Lower leg skin (tissue), 4 donors: Measurements from ENCODE around the gene ABLIM3. TPM values are rescaled to one million over a fixed set of nuclear protein-coding genes. Genes with fewer than 3 reads are reported as not detected.

Experiments
- DNase-seq, 2 donors: peaks; one replicate each; pipeline ENCODE4 v3.0.0-alpha.2; 2019; ENCODE audit warnings: low spot score in 2 of 2
- H3K4me3 ChIP-seq: fragments of 200-600 bp; sonication (generic); 2 replicates; pipeline ENCODE4 v1.5.1; 2017; ENCODE audit warnings: mild to moderate bottlenecking, low read depth; ENCODE audit not compliant: poor library complexity, severe bottlenecking
- POLR2A ChIP-seq, 2 donors: fragments of 450-650 bp; IDR thresholded peaks; one replicate each; pipeline ENCODE4 v1.6.1; 2016 to 2017; ENCODE audit warnings: antibody characterized with exemption in 2 of 2, mild to moderate bottlenecking in 1 of 2, moderate library complexity in 1 of 2
- WGBS, 2 donors: methylation state at CpG; one replicate each; pipeline ENCODE4 v1.1.5; 2018; 5-methylcytosine and 5-hydroxymethylcytosine counted together
- intact Hi-C: fragments of 100-400 bp; cut with DNase I; formaldehyde crosslinking; loops from one replicate; pipeline ENCODE4 v1.15.0; 2023; ENCODE audit warnings: low total_unique reads
- total RNA-seq, 4 donors: library from RNA; depleted of rRNA; stranded (reverse); fragments of >200 nt; gene quantifications; one replicate each; pipeline ENCODE4 v1.1.0, GENCODE V29; 2016
- TF ChIP-seq, protein P1 (sequence below), 3 donors: fragments of 450-650 bp; IDR thresholded peaks; one replicate each; pipeline ENCODE4 v1.5.1; 2016; ENCODE audit warnings: antibody characterized with exemption in 3 of 3, mild to moderate bottlenecking in 3 of 3, moderate library complexity in 2 of 3

ABLIM3 gene
- total RNA-seq, 4 donors from 2014 or later, result 4.2 to 12.3 (median 7.4) TPM

DNA sequence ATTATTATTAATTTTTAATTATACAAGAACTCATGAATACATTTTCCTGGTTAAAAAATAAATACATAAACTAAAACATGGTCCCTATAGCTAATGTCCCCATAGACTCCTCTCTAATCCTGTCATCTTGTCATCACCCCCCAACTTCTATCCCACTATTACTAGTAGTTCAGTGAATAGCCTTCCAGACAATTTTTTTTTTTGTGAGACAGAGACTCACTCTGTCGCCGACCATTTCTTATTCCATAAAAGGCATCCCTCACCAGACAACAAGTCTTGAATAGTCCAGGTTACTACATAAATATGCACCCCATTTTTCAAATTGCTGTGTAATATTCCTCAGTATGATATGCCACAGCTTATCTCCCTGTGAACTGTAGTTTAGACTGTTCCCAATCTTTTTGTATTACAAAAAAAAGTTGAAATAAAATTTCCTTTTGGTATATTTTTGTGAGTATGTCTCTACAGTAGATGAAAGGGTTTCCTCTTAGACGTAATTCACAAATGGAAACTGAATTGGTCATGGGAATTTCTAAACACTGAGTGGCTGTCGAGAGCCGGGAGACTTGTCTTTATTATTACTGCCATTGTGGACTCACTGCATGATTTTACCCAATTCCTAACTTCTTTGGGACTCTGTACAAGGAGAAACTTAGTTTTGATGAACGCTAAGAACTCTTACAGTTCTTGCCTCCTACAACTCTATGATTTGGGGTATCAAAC, 6.4 kb upstream of the ABLIM3 start:
- 73 to 74% methylated on average over 6 of the region's 6 CpGs for WGBS, 2 donors
- intact Hi-C loops, result no loop called here
- DNase-seq, result no peak
- TF ChIP-seq, protein P1, sequence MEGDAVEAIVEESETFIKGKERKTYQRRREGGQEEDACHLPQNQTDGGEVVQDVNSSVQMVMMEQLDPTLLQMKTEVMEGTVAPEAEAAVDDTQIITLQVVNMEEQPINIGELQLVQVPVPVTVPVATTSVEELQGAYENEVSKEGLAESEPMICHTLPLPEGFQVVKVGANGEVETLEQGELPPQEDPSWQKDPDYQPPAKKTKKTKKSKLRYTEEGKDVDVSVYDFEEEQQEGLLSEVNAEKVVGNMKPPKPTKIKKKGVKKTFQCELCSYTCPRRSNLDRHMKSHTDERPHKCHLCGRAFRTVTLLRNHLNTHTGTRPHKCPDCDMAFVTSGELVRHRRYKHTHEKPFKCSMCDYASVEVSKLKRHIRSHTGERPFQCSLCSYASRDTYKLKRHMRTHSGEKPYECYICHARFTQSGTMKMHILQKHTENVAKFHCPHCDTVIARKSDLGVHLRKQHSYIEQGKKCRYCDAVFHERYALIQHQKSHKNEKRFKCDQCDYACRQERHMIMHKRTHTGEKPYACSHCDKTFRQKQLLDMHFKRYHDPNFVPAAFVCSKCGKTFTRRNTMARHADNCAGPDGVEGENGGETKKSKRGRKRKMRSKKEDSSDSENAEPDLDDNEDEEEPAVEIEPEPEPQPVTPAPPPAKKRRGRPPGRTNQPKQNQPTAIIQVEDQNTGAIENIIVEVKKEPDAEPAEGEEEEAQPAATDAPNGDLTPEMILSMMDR (IDR thresholded peaks at IDR 0.05), result no peak
- no peak for TF ChIP-seq POLR2A (IDR thresholded peaks at IDR 0.05)
- no peak overlapping the region for H3K4me3 ChIP-seq

DNA sequence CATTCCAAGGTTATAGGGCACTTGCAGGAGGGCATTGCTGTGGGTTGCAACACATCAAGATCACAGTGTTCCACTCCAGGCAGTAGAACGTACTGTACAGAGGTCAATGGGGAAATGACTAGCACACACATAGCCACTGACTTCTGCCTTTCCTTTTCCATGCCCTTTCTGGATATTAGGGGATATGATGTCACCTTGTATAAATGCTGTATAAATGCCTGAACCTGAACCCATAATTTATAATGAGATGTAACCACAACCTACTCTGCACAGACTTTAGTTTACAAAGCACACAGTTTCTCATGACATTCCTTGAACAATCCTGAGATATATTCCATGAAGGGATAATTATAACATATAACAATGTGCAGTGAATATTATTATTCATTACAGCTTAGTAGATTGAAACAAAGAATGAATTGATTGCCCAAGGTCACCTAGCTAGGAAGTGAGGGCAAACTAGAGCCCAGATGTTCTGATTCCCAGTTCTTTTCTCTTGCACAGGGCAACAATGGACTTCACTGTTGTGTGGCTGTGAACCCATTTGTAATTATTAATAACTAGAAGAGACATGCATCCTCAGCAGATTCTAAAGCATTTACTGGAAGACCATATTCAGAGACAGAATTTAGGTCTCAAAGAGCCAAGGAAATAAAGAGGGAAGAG, 5.6 kb upstream of the ABLIM3 start:
- TF ChIP-seq, protein P1 (IDR thresholded peaks at IDR 0.05), result no peak
- TF ChIP-seq POLR2A (IDR thresholded peaks at IDR 0.05), result no peak
- no peak for DNase-seq
- no peak overlapping the region for H3K4me3 ChIP-seq
- intact Hi-C loops, result no loop called here
- WGBS, 2 donors, result 63 to 65% methylated on average over 1 of the region's 1 CpG

DNA sequence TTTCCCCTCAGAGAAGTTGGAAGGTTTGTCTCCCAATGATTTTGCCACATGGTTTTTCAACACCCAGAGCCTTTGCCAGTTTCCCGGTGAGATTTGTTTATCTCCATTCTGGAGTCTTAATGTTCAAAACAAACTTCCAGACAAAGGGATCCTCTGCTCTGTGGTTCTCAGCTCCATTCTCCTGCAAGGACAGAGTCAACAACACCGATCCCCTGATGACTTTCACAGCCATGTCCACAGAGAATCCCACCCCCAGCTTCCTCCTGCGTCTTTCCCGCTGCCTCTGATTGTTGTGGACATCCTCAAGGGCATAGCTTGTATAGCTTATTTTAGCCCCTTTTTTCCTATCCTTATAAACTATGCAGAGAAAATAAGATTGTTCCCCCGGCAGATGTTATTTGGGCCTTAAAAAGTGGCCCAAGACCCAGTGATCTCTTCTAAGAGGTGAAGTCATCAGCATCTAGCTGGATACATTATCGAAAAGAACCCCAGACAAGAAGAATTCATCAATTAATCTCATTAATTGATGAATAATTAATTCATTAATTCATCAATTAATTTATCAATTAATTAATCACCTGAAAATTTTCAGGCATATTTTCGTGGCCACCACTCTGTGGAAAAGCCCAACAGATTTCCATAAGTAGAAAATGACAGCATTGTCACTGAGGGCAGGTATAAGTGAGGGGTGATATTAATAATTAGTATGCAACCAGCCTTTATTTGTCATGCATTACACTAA, 2.9 kb upstream of the ABLIM3 start:
- TF ChIP-seq, protein P1 (IDR thresholded peaks at IDR 0.05), result no peak
- no peak for DNase-seq
- H3K4me3 ChIP-seq, result no peak overlapping the region
- intact Hi-C loops, result no loop called here
- 84 to 86% methylated on average over 7 of the region's 7 CpGs for WGBS, 2 donors

DNA sequence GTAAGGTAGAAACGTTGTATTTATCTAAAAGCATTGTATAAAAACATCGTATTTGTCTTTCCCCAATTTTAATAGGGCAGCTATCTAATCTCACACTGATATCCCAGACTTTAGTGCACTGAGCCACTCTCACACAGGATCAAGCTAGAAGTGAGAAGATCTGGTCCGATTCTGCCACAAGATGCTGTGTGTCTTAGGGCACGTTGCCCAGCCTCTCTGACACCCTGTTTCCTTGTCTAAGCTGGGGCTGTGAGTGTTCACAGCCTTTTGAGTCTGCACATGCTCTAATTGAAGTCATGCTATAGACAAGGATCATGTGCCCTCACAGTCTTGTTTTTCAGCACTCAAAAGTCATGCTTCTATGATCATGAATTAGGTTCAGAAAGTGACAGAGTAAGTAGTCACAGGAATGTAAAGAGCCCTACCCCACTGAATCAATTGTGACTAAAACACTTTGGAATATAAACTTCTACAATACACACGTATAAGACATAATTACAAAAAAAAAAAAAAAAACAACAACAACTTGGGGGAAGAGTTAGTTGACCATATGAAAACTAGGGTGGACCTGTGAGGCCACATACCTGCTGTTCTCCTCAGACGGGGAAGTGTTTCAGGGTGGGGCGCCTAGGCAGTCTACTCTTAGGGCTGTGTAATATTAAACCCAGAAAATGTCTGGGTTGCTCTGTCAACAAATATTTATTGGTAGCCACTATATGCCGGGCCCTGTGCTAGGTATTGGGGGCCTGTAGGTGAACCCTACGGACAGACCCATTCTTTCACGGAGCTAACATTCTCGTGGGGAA, 893 bp upstream of the ABLIM3 start:
- 84 to 85% methylated on average over 11 of the region's 11 CpGs for WGBS, 2 donors
- DNase-seq, result no peak
- intact Hi-C loops, result loop anchor here (10.0 kb wide), 1 partner anchor 84 kb away; no protein-coding TSS in a partner anchor
- no peak overlapping the region for H3K4me3 ChIP-seq
- TF ChIP-seq, protein P1 (IDR thresholded peaks at IDR 0.05), result no peak
- TF ChIP-seq POLR2A (IDR thresholded peaks at IDR 0.05), result no peak
